Stimulated activated naive CD8-positive, alpha-beta T cell treated with anti-CD3 and anti-CD28 coated beads, Interleukin-15, amount 100 ng/mL, for 72 hours (primary cell): ENCODE measurements around the gene UBE2U.
"Not testable (repeated sequence)": the region's sequence is repeated elsewhere in the genome, so short reads cannot be mapped to it uniquely, and the experiment has no call there.

Experiments used
- ATAC-seq: fragments of 150-1000 bp; cut with Tn5 transposase; 2 replicates; pipeline ENCODE4 v1.10.0; 2021; ENCODE audit warnings: mild to moderate bottlenecking, moderate library complexity
- DNase-seq, 2 donors: peaks; one replicate each; pipeline ENCODE4 v3.0.0; 2021 to 2022
- H3K27ac Mint-ChIP-seq, 2 donors: one replicate each; pipeline ENCODE4 v1.8.0; 2022; ENCODE audit warnings: mild to moderate bottlenecking in 2 of 2, mixed read lengths in 2 of 2, moderate library complexity in 2 of 2
- H3K27me3 Mint-ChIP-seq: one replicate; pipeline ENCODE4 v1.8.0; 2022; ENCODE audit warnings: mixed read lengths
- H3K4me1 Mint-ChIP-seq: one replicate; pipeline ENCODE4 v1.8.0; 2022; ENCODE audit warnings: mild to moderate bottlenecking, mixed read lengths
- H3K4me3 Mint-ChIP-seq, 2 donors: one replicate each; pipeline ENCODE4 v1.8.0; 2022; ENCODE audit warnings: mild to moderate bottlenecking in 2 of 2, mixed read lengths in 2 of 2, moderate library complexity in 1 of 2
- H3K9me3 Mint-ChIP-seq, 2 donors: one replicate each; pipeline ENCODE4 v1.8.0; 2022; ENCODE audit warnings: mixed read lengths in 2 of 2

The UBE2U gene

GRCh38 chr1:64215576-64215975 is 12.2 kb downstream of the UBE2U start:
- Mint-ChIP-seq H3K4me1 (no peaks in the 10 kb centered on the region), H3K9me3 (no peaks in the 10 kb centered on the region), H3K4me3 (no peak overlapping the region), H3K27me3 (peaks cover 50% of the 10 kb centered on the region), H3K27ac (no peak overlapping the region)
- no peak for ATAC-seq
- no peak for DNase-seq

GRCh38 chr1:64220241-64220640 is 16.8 kb downstream of the UBE2U start:
- no peaks in the 10 kb centered on the region for H3K9me3 Mint-ChIP-seq
- ATAC-seq (no peak), DNase-seq (no peak)
- H3K27me3 Mint-ChIP-seq = peaks cover 46% of the 10 kb centered on the region
- no peak overlapping the region for H3K4me3 Mint-ChIP-seq
- H3K27ac Mint-ChIP-seq = no peak overlapping the region
- H3K4me1 Mint-ChIP-seq = peaks cover 12% of the 10 kb centered on the region

GRCh38 chr1:64223329-64224151 is 20.1 kb downstream of the UBE2U start:
- Mint-ChIP-seq H3K4me1 (peaks cover 12% of the 10 kb centered on the region), H3K27ac (peak overlapping the region; percentile 75 to 86), H3K4me3 (peak overlapping the region; percentile 30 to 38), H3K9me3 (no peaks in the 10 kb centered on the region), H3K27me3 (peaks cover 28% of the 10 kb centered on the region)
- DNase-seq (no peak), ATAC-seq (peak; percentile 91)

GRCh38 chr1:64224236-64224635 is 20.8 kb downstream of the UBE2U start:
- Mint-ChIP-seq H3K27me3 (peaks cover 21% of the 10 kb centered on the region), H3K4me1 (peaks cover 12% of the 10 kb centered on the region)
- not testable (repeated sequence) for H3K4me3 Mint-ChIP-seq, ATAC-seq, DNase-seq, H3K9me3 Mint-ChIP-seq, H3K27ac Mint-ChIP-seq

GRCh38 chr1:64228167-64228957 is 24.9 kb downstream of the UBE2U start:
- H3K9me3 Mint-ChIP-seq = no peaks in the 10 kb centered on the region
- H3K27me3 Mint-ChIP-seq = peaks cover 15% of the 10 kb centered on the region
- no peak overlapping the region for H3K4me3 Mint-ChIP-seq
- DNase-seq = no peak
- peaks cover 8% of the 10 kb centered on the region for H3K4me1 Mint-ChIP-seq
- peak overlapping the region in 1 of 2 donors; percentile 17 for H3K27ac Mint-ChIP-seq
- no peak for ATAC-seq

- Mint-ChIP-seq H3K4me1 (no peaks in the 10 kb centered on the region), H3K27me3 (peaks cover 24% of the 10 kb centered on the region), H3K27ac (no peak overlapping the region), H3K4me3 (no peak overlapping the region), H3K9me3 (no peaks in the 10 kb centered on the region)
- DNase-seq = no peak
- no peak for ATAC-seq
These were observed 25.9 kb downstream of the UBE2U start for GRCh38 chr1:64229307-64229706.

GRCh38 chr1:64231153-64231552 is 27.7 kb downstream of the UBE2U start:
- H3K4me1 Mint-ChIP-seq = no peaks in the 10 kb centered on the region
- H3K4me3 Mint-ChIP-seq = no peak overlapping the region
- no peaks in the 10 kb centered on the region for H3K9me3 Mint-ChIP-seq
- no peak for ATAC-seq
- H3K27ac Mint-ChIP-seq = no peak overlapping the region
- DNase-seq = no peak
- H3K27me3 Mint-ChIP-seq = peaks cover 26% of the 10 kb centered on the region

GRCh38 chr1:64231654-64232053 is 28.2 kb downstream of the UBE2U start:
- no peak overlapping the region for H3K27ac Mint-ChIP-seq
- no peaks in the 10 kb centered on the region for H3K9me3 Mint-ChIP-seq
- no peak for DNase-seq
- peaks cover 26% of the 10 kb centered on the region for H3K27me3 Mint-ChIP-seq
- no peak for ATAC-seq
- no peaks in the 10 kb centered on the region for H3K4me1 Mint-ChIP-seq
- no peak overlapping the region for H3K4me3 Mint-ChIP-seq

- H3K4me1 Mint-ChIP-seq = no peaks in the 10 kb centered on the region
- H3K27me3 Mint-ChIP-seq = peaks cover 26% of the 10 kb centered on the region
- H3K27ac Mint-ChIP-seq = no peak overlapping the region
- no peak for DNase-seq
- no peaks in the 10 kb centered on the region for H3K9me3 Mint-ChIP-seq
- H3K4me3 Mint-ChIP-seq = no peak overlapping the region
- no peak for ATAC-seq
These were observed 31.3 kb downstream of the UBE2U start for GRCh38 chr1:64234714-64235113.

GRCh38 chr1:64235181-64235580 is 31.8 kb downstream of the UBE2U start:
- no peak for ATAC-seq
- no peak for DNase-seq
- H3K9me3 Mint-ChIP-seq = no peaks in the 10 kb centered on the region
- no peaks in the 10 kb centered on the region for H3K4me1 Mint-ChIP-seq
- H3K4me3 Mint-ChIP-seq = no peak overlapping the region
- peaks cover 21% of the 10 kb centered on the region for H3K27me3 Mint-ChIP-seq
- H3K27ac Mint-ChIP-seq = no peak overlapping the region

- no peak for DNase-seq
- Mint-ChIP-seq H3K9me3 (no peaks in the 10 kb centered on the region), H3K4me1 (no peaks in the 10 kb centered on the region), H3K27ac (no peak overlapping the region), H3K27me3 (peaks cover 14% of the 10 kb centered on the region), H3K4me3 (no peak overlapping the region)
- ATAC-seq = no peak
These were observed 32.5 kb downstream of the UBE2U start for GRCh38 chr1:64235910-64236309.

GRCh38 chr1:64236541-64236954 is 33.1 kb downstream of the UBE2U start:
- H3K9me3 Mint-ChIP-seq = no peaks in the 10 kb centered on the region

GRCh38 chr1:64239519-64239918 is 36.1 kb downstream of the UBE2U start:
- not testable (repeated sequence) for ATAC-seq, H3K4me3 Mint-ChIP-seq

More at GRCh38 chr1:64236541-64236954, 33.1 kb downstream of the UBE2U start:
- H3K4me1 Mint-ChIP-seq = no peaks in the 10 kb centered on the region
- peaks cover 14% of the 10 kb centered on the region for H3K27me3 Mint-ChIP-seq
- ATAC-seq (no peak), DNase-seq (no peak)
- H3K4me3 Mint-ChIP-seq = no peak overlapping the region
- H3K27ac Mint-ChIP-seq = no peak overlapping the region

GRCh38 chr1:64240206-64240605 is 36.8 kb downstream of the UBE2U start:
- DNase-seq = no peak
- Mint-ChIP-seq H3K9me3 (no peaks in the 10 kb centered on the region), H3K27ac (no peak overlapping the region), H3K4me3 (no peak overlapping the region), H3K27me3 (no peaks in the 10 kb centered on the region), H3K4me1 (peaks cover 12% of the 10 kb centered on the region)
- no peak for ATAC-seq

More at GRCh38 chr1:64239519-64239918, 36.1 kb downstream of the UBE2U start:
- H3K27ac Mint-ChIP-seq, H3K9me3 Mint-ChIP-seq, DNase-seq, H3K27me3 Mint-ChIP-seq, H3K4me1 Mint-ChIP-seq: not testable (repeated sequence)

- ATAC-seq = no peak
- Mint-ChIP-seq H3K27ac (no peak overlapping the region), H3K27me3 (no peaks in the 10 kb centered on the region), H3K4me3 (no peak overlapping the region), H3K9me3 (no peaks in the 10 kb centered on the region), H3K4me1 (peaks cover 19% of the 10 kb centered on the region)
- no peak for DNase-seq
These were observed 37.6 kb downstream of the UBE2U start for GRCh38 chr1:64241069-64241468.
